HCT116 (cell line): ENCODE data around the gene DUSP2. TPM values are rescaled to one million over a fixed set of nuclear protein-coding genes. Genes with fewer than 3 reads are reported as not detected.

Experiments
- ATAC-seq: fragments of 200-7000 bp; cut with Tn5 transposase; 2 replicates; pipeline ENCODE4 v1.9.1; 2020; ENCODE audit warnings: mild to moderate bottlenecking, moderate library complexity
- BruUV-seq: library from RNA; stranded (reverse); fragments of 400-500 nt; replicated peaks from 2 replicates; lab custom pipeline; 2021; lab: Mats Ljungman, UMichigan
- CTCF ChIA-PET: fragments of 300-600 bp; sonication (Branson Sonifier 250); formaldehyde crosslinking; loops from one replicate; lab custom pipeline; 2021; ENCODE audit warnings: antibody characterized with exemption; lab: Charles Lee
- POLR2A ChIA-PET: fragments of 300-600, 350-600 bp; sonication (Branson Sonifier 250); formaldehyde crosslinking; loops from one replicate; lab custom pipeline; 2021; ENCODE audit warnings: antibody characterized with exemption; lab: Charles Lee
- RAD21 ChIA-PET, 2 experiments: fragments of 300-600 bp; sonication (Branson Sonifier 250); formaldehyde crosslinking; loops; one replicate each; lab custom pipeline; 2023; ENCODE audit warnings: low total read pairs in 2 of 2; ENCODE audit not compliant: uncharacterized antibody in 2 of 2, unreplicated experiment in 2 of 2, low non-redundant PET in 1 of 2; lab: Charles Lee
- DNase-seq: peaks from one replicate; pipeline ENCODE4 v3.0.0-alpha.2; 2010; ENCODE audit warnings: low read depth, low spot score
- H2AFZ ChIP-seq: fragments of 200-600 bp; shearing (Covaris generic), sonication (generic); 2 replicates; pipeline ENCODE4 v1.6.1; 2017; ENCODE audit warnings: low read depth, mixed run types, mixed read lengths, antibody characterized with exemption, low read length; ENCODE audit not compliant: poor library complexity, severe bottlenecking
- H3K27ac ChIP-seq: 2 replicates; pipeline ENCODE4 v1.5.1; 2012; ENCODE audit warnings: low read depth, low read length
- H3K27me3 ChIP-seq: fragments of 200-600 bp; sonication (generic); 2 replicates; pipeline ENCODE4 v1.6.1; 2016; ENCODE audit warnings: mixed run types, low read length, mixed read lengths; ENCODE audit not compliant: insufficient read depth
- H3K36me3 ChIP-seq, 2 experiments: fragments of 200-500 bp in 1 of 2; fragments of 200-600 bp in 1 of 2; sonication (Bioruptor generic) in 1 of 2; sonication (generic) in 1 of 2; 2 replicates each; pipeline versions ENCODE4 v1.5.1 to v1.6.1; 2014 to 2016; ENCODE audit warnings: low read length in 2 of 2, inconsistent platforms in 1 of 2, mixed read lengths in 1 of 2, mixed run types in 1 of 2; ENCODE audit not compliant: insufficient read depth in 2 of 2, control insufficient read depth in 1 of 2
- H3K4me1 ChIP-seq, 2 experiments: fragments of 200-600 bp in 1 of 2; sonication (generic) in 1 of 2; 2 replicates each; pipeline versions ENCODE4 v1.5.1 to v1.6.1; 2012 to 2017; ENCODE audit warnings: low read length in 2 of 2, inconsistent platforms in 1 of 2, mild to moderate bottlenecking in 1 of 2, mixed read lengths in 1 of 2, mixed run types in 1 of 2, moderate library complexity in 1 of 2; ENCODE audit not compliant: insufficient read depth in 2 of 2, control insufficient read depth in 1 of 2
- H3K4me2 ChIP-seq: fragments of 200-600 bp; sonication (generic); 2 replicates; pipeline ENCODE4 v1.6.1; 2017; ENCODE audit warnings: mixed run types, low read length, mixed read lengths
- H3K4me3 ChIP-seq, 2 experiments: fragments of 200-600 bp in 1 of 2; sonication (generic) in 1 of 2; replicated peaks in 1 of 2; 2 replicates each; pipeline ENCODE4 v1.5.1; 2011 to 2016; ENCODE audit warnings: low read length in 2 of 2, control low read depth in 1 of 2, low read depth in 1 of 2, mild to moderate bottlenecking in 1 of 2, mixed read lengths in 1 of 2, mixed run types in 1 of 2
- H3K79me2 ChIP-seq: fragments of 200-600 bp; sonication (generic); 2 replicates; pipeline ENCODE4 v1.6.1; 2017; ENCODE audit warnings: mild to moderate bottlenecking, mixed run types, low read length, moderate library complexity, mixed read lengths; ENCODE audit not compliant: insufficient read depth
- H3K9ac ChIP-seq: fragments of 200-600 bp; sonication (generic); 2 replicates; pipeline ENCODE4 v1.6.1; 2016; ENCODE audit warnings: low read length, mixed read lengths
- H3K9me2 ChIP-seq: fragments of 200-600 bp; sonication (generic), shearing (Covaris generic); 2 replicates; pipeline ENCODE4 v1.6.1; 2017; ENCODE audit warnings: mixed run types, mild to moderate bottlenecking, moderate library complexity; ENCODE audit not compliant: insufficient read depth
- H3K9me3 ChIP-seq, 2 experiments: fragments of 200-500 bp in 1 of 2; fragments of 200-600 bp in 1 of 2; sonication (Bioruptor generic) in 1 of 2; sonication (generic) in 1 of 2; 2 replicates each; pipeline ENCODE4 v1.6.1; 2014 to 2017; ENCODE audit warnings: low read length in 2 of 2, mixed read lengths in 2 of 2, inconsistent platforms in 1 of 2, low read depth in 1 of 2, mild to moderate bottlenecking in 1 of 2, mixed run types in 1 of 2, moderate library complexity in 1 of 2; ENCODE audit not compliant: control insufficient read depth in 1 of 2, insufficient read depth in 1 of 2
- H4K20me1 ChIP-seq: fragments of 200-600 bp; sonication (generic), shearing (Covaris generic); 2 replicates; pipeline ENCODE4 v1.6.1; 2017; ENCODE audit warnings: mixed run types, mild to moderate bottlenecking, moderate library complexity; ENCODE audit not compliant: insufficient read depth
- ATF3 ChIP-seq: IDR thresholded peaks from 2 replicates; pipeline ENCODE4 v1.6.1; 2012
- CBX3 ChIP-seq: IDR thresholded peaks from 2 replicates; pipeline ENCODE4 v1.6.1; 2012; ENCODE audit warnings: low read depth
- ELF1 ChIP-seq: IDR thresholded peaks from 2 replicates; pipeline ENCODE4 v1.6.1; 2012; ENCODE audit warnings: low read depth, borderline replicate concordance
- JUND ChIP-seq: IDR thresholded peaks from 2 replicates; pipeline ENCODE4 v1.6.1; 2012
- POLR2A ChIP-seq: IDR thresholded peaks from 2 replicates; pipeline ENCODE4 v1.7.0; 2011; ENCODE audit warnings: borderline replicate concordance; ENCODE audit not compliant: insufficient read depth, insufficient read length; ENCODE audit errors: extremely low read depth
- POLR2AphosphoS5 ChIP-seq: IDR thresholded peaks from 2 replicates; pipeline ENCODE4 v1.6.1; 2011; ENCODE audit warnings: mild to moderate bottlenecking, low read depth, low read length, moderate library complexity
- RAD21 ChIP-seq: IDR thresholded peaks from 2 replicates; pipeline ENCODE4 v1.6.1; 2012; ENCODE audit warnings: low read depth, mild to moderate bottlenecking
- REST ChIP-seq: IDR thresholded peaks from 2 replicates; pipeline ENCODE4 v1.6.1; 2012; ENCODE audit warnings: low read depth
- SIN3A ChIP-seq: IDR thresholded peaks from 2 replicates; pipeline ENCODE4 v1.6.1; 2012; ENCODE audit warnings: low read depth
- SP1 ChIP-seq: IDR thresholded peaks from 2 replicates; pipeline ENCODE4 v1.6.1; 2012; ENCODE audit warnings: low read depth
- SRF ChIP-seq: IDR thresholded peaks from 2 replicates; pipeline ENCODE4 v1.6.1; 2012; ENCODE audit warnings: low read depth
- TCF7L2 ChIP-seq: IDR thresholded peaks from 2 replicates; pipeline ENCODE4 v1.7.0; 2011; ENCODE audit warnings: borderline replicate concordance, inconsistent platforms; ENCODE audit not compliant: insufficient read depth, insufficient read length; ENCODE audit errors: extremely low read depth
- YY1 ChIP-seq: IDR thresholded peaks from 2 replicates; pipeline ENCODE4 v1.6.1; 2011; ENCODE audit warnings: low read length, low read depth, moderate library complexity, mild to moderate bottlenecking; ENCODE audit not compliant: insufficient replicate concordance; ENCODE audit errors: extremely low read depth
- ZBTB33 ChIP-seq: IDR thresholded peaks from 2 replicates; pipeline ENCODE4 v1.6.1; 2011; ENCODE audit warnings: mild to moderate bottlenecking, low read length, moderate library complexity; ENCODE audit not compliant: insufficient replicate concordance; ENCODE audit errors: extremely low read depth
- ZNF274 ChIP-seq: fragments of 200-500 bp; sonication (Bioruptor generic); IDR thresholded peaks from 2 replicates; pipeline ENCODE4 v1.6.1; 2014; ENCODE audit warnings: mild to moderate bottlenecking, low read depth, low read length, inconsistent platforms
- intact Hi-C: fragments of 100-400 bp; cut with micrococcal nuclease; formaldehyde crosslinking; loops from 2 replicates; pipeline ENCODE4 v1.10.0; 2022
- total RNA-seq: library from RNA; stranded (reverse); gene quantifications from one replicate; pipeline ENCODE4 v1.2.1, GENCODE V29; 2021; ENCODE audit not compliant: unreplicated experiment

Gene DUSP2
- total RNA-seq, 1 experiment from 2014 or later, result 24.5 TPM

- Histone ChIP-seq H3K36me3 (no peaks in the 10 kb centered on the region), H3K27ac (no peak overlapping the region), H3K9ac (no peak overlapping the region), H3K27me3 (0 out of 2 replicates have a peak, but pooled peaks cover 3% of the 10 kb centered on the region), H2AFZ (no peak overlapping the region), H3K4me1 (no peaks in the 10 kb centered on the region), H3K79me2 (no peaks in the 10 kb centered on the region), H3K9me2 (no peaks in the 10 kb centered on the region), H3K4me2 (no peak overlapping the region), H4K20me1 (no peaks in the 10 kb centered on the region), H3K9me3 (no peaks in the 10 kb centered on the region), H3K4me3 (no peak overlapping the region)
- BruUV-seq, result no TSS peak
- ChIA-PET RAD21 (no interaction called here), CTCF (no interaction called here), POLR2A (no interaction called here)
- no peak for DNase-seq
- TF ChIP-seq SRF (no peak), POLR2A (no peak), POLR2AphosphoS5 (no peak), SIN3A (no peak), YY1 (no peak), JUND (no peak), REST (no peak)
- intact Hi-C loops, result no loop called here
- peak; percentile 49 for ATAC-seq
Measured at GRCh38 chr2:96123290-96123689, 21.9 kb downstream of the DUSP2 start.

- H3K9me3 ChIP-seq, result no peaks in the 10 kb centered on the region
- H3K9ac ChIP-seq, result no peak overlapping the region
- no peaks in the 10 kb centered on the region for H3K79me2 ChIP-seq
- H3K27ac ChIP-seq, result no peak overlapping the region
- H3K27me3 ChIP-seq, result 0 out of 2 replicates have a peak, but pooled peaks cover 3% of the 10 kb centered on the region
- no peaks in the 10 kb centered on the region for H4K20me1 ChIP-seq
- H3K4me2 ChIP-seq, result no peak overlapping the region
- POLR2A ChIA-PET, result no interaction called here
- H3K4me1 ChIP-seq, result peaks cover 5 to 7% of the 10 kb centered on the region in 2 experiments
- CTCF ChIA-PET, result no interaction called here
- RAD21 ChIA-PET, result no interaction called here
- H3K4me3 ChIP-seq, result no peak overlapping the region
- ATAC-seq (no peak), DNase-seq (no peak)
- no TSS peak for BruUV-seq
- H2AFZ ChIP-seq, result no peak overlapping the region
- no peaks in the 10 kb centered on the region for H3K9me2 ChIP-seq
- H3K36me3 ChIP-seq, result no peaks in the 10 kb centered on the region
- intact Hi-C loops, result no loop called here
- TF ChIP-seq CBX3 (no peak), SIN3A (no peak), POLR2AphosphoS5 (no peak), TCF7L2 (no peak), ATF3 (no peak), SP1 (no peak), RAD21 (no peak), ZNF274 (no peak), ELF1 (no peak), YY1 (no peak), ZBTB33 (no peak)
Measured at GRCh38 chr2:96122391-96122790, 22.8 kb downstream of the DUSP2 start.
